Endothelial cell of umbilical vein (primary cell): Measurements from ENCODE around the gene OR52N2. TPM values are rescaled to one million over a fixed set of nuclear protein-coding genes. Genes with fewer than 3 reads are reported as not detected.

Experiments used
- BruUV-seq: library from RNA; stranded (reverse); fragments of 400-500 nt; replicated peaks from 2 replicates; lab custom pipeline; 2021; lab: Mats Ljungman, UMichigan
- CTCF ChIA-PET: fragments of 300-600, 350-600 bp; sonication (Branson Sonifier 250); formaldehyde crosslinking; loops from one replicate; lab custom pipeline; 2021; ENCODE audit warnings: antibody characterized with exemption, inconsistent platforms; lab: Charles Lee
- POLR2A ChIA-PET: fragments of 300-600, 350-600 bp; sonication (Branson Sonifier 250); formaldehyde crosslinking; loops from one replicate; lab custom pipeline; 2021; ENCODE audit warnings: antibody characterized with exemption, inconsistent platforms; lab: Charles Lee
- DNase-seq: peaks from one replicate; pipeline ENCODE4 v3.0.0-alpha.2; 2011; ENCODE audit warnings: low read depth, low spot score
- FAIRE-seq: peaks from 2 replicates; lab custom pipeline; 2011; peaks lifted over from hg19 to GRCh38; lab: Jason Lieb, UNC
- H2AFZ ChIP-seq: 2 replicates; pipeline ENCODE4 v1.6.0; 2012; ENCODE audit warnings: low read depth, low read length, control low read depth, inconsistent platforms
- H3K27ac ChIP-seq: 2 replicates; pipeline ENCODE4 v1.5.1; 2011; ENCODE audit warnings: low read depth, mild to moderate bottlenecking, control low read depth, low read length, moderate library complexity; ENCODE audit not compliant: insufficient read depth
- H3K27me3 ChIP-seq, 2 experiments: 2 replicates each; pipeline versions ENCODE4 v1.6.0 to v1.6.1; 2011; ENCODE audit warnings: low read length in 2 of 2, mixed read lengths in 1 of 2; ENCODE audit not compliant: control insufficient read depth in 2 of 2, insufficient read depth in 2 of 2
- H3K36me3 ChIP-seq, 2 experiments: 2 replicates in 1 of 2; 3 replicates in 1 of 2; pipeline ENCODE4 v1.5.1; 2011; ENCODE audit warnings: low read length in 2 of 2, mild to moderate bottlenecking in 1 of 2, moderate library complexity in 1 of 2; ENCODE audit not compliant: control insufficient read depth in 2 of 2, insufficient read depth in 2 of 2; ENCODE audit errors: extremely low read depth in 1 of 2
- H3K4me1 ChIP-seq: 3 replicates; pipeline ENCODE4 v1.5.1; 2011; ENCODE audit warnings: mild to moderate bottlenecking, low read length; ENCODE audit not compliant: control insufficient read depth, insufficient read depth; ENCODE audit errors: extremely low read depth
- H3K4me2 ChIP-seq: 2 replicates; pipeline ENCODE4 v1.6.1; 2011; ENCODE audit warnings: low read length, control low read depth, mixed read lengths; ENCODE audit not compliant: insufficient read depth
- H3K4me3 ChIP-seq, 3 experiments: fragments of 200-600 bp in 1 of 3; sonication (generic), shearing (Covaris generic) in 1 of 3; replicated peaks in 1 of 3; 2 replicates each; pipeline ENCODE4 v1.5.1; 2011 to 2016; ENCODE audit warnings: control low read depth in 3 of 3, low read length in 3 of 3, mild to moderate bottlenecking in 2 of 3, inconsistent platforms in 1 of 3, low read depth in 1 of 3, moderate library complexity in 1 of 3; ENCODE audit not compliant: insufficient read depth in 1 of 3
- H3K79me2 ChIP-seq: 2 replicates; pipeline ENCODE4 v1.6.0; 2012; ENCODE audit warnings: low read length, inconsistent platforms; ENCODE audit not compliant: control insufficient read depth, insufficient read depth
- H3K9ac ChIP-seq: replicated peaks from 2 replicates; pipeline ENCODE3; 2011; ENCODE audit warnings: low read length, control low read depth; ENCODE audit not compliant: insufficient read depth; ENCODE audit errors: extremely low read depth
- H3K9me1 ChIP-seq: replicated peaks from 3 replicates; pipeline ENCODE4 v1.6.0; 2011; ENCODE audit warnings: mild to moderate bottlenecking, low read length; ENCODE audit not compliant: control insufficient read depth, insufficient read depth; ENCODE audit errors: extremely low read depth
- H3K9me3 ChIP-seq: replicated peaks from 2 replicates; pipeline ENCODE4 v1.5.1; 2012; ENCODE audit warnings: low read length, inconsistent platforms; ENCODE audit not compliant: control insufficient read depth, insufficient read depth
- H4K20me1 ChIP-seq: replicated peaks from 2 replicates; pipeline ENCODE3; 2011; ENCODE audit warnings: mild to moderate bottlenecking, low read length; ENCODE audit not compliant: control insufficient read depth, insufficient read depth; ENCODE audit errors: extremely low read depth
- CTCF ChIP-seq, 2 donors: IDR thresholded peaks; 1 replicate in 1 of 2; 2 replicates in 1 of 2; pipeline ENCODE4 v1.5.1; 2011; ENCODE audit warnings: low read length in 2 of 2, mild to moderate bottlenecking in 2 of 2, moderate library complexity in 2 of 2, control low read depth in 1 of 2, inconsistent platforms in 1 of 2, low read depth in 1 of 2; ENCODE audit not compliant: insufficient read depth in 1 of 2; ENCODE audit errors: extremely low read depth in 1 of 2
- EZH2 ChIP-seq: IDR thresholded peaks from 2 replicates; pipeline ENCODE4 v1.6.1; 2012; ENCODE audit warnings: borderline replicate concordance, low read depth, mild to moderate bottlenecking, moderate library complexity, low read length, inconsistent platforms; ENCODE audit not compliant: severe bottlenecking
- FOS ChIP-seq: IDR thresholded peaks from 2 replicates; pipeline ENCODE4 v1.6.1; 2011; ENCODE audit warnings: mild to moderate bottlenecking, low read length, moderate library complexity, borderline replicate concordance; ENCODE audit not compliant: insufficient read depth
- GATA2 ChIP-seq: IDR thresholded peaks from 2 replicates; pipeline ENCODE4 v1.7.0; 2011; ENCODE audit warnings: low read depth, mild to moderate bottlenecking, moderate library complexity, mixed read lengths, low read length; ENCODE audit not compliant: insufficient read length, insufficient read depth
- JUN ChIP-seq: IDR thresholded peaks from 2 replicates; pipeline ENCODE4 v1.6.1; 2011; ENCODE audit warnings: borderline replicate concordance, low read depth; ENCODE audit not compliant: insufficient read length, insufficient read depth
- MAX ChIP-seq: IDR thresholded peaks from 2 replicates; pipeline ENCODE4 v1.6.1; 2011; ENCODE audit not compliant: insufficient read depth, insufficient read length
- MYC ChIP-seq: IDR thresholded peaks from one replicate; pipeline ENCODE4 v1.6.1; 2011; ENCODE audit warnings: mild to moderate bottlenecking, low read depth, low read length
- POLR2A ChIP-seq: IDR thresholded peaks from 2 replicates; pipeline ENCODE4 v1.6.1; 2012; ENCODE audit warnings: low read depth, mild to moderate bottlenecking, control low read depth, low read length
- POLR2AphosphoS5 ChIP-seq: IDR thresholded peaks from 2 replicates; pipeline ENCODE4 v1.6.1; 2012; ENCODE audit warnings: low read depth, mild to moderate bottlenecking, control low read depth, low read length, moderate library complexity; ENCODE audit not compliant: insufficient read depth
- dilution Hi-C: fragments of 300-500 bp; cut with MboI; formaldehyde crosslinking; loops from one replicate; pipeline ENCODE4 v1.15.0; 2019; ENCODE audit warnings: low sequenced_read_pairs; ENCODE audit not compliant: extremely low pct_ligation_motif_present
- intact Hi-C: fragments of 100-400 bp; cut with micrococcal nuclease; formaldehyde crosslinking; loops from one replicate; pipeline ENCODE4 v1.10.0; 2022
- polyA plus RNA-seq, 4 experiments: library from polyadenylated mRNA; depleted of rRNA in 3 of 4; stranded (reverse) in 3 of 4; unstranded in 1 of 4; fragments of >200 nt; gene quantifications; 2 replicates each; pipeline versions ENCODE4 v1.2.1 to v1.2.3, GENCODE V29; 2011 to 2012; ENCODE audit warnings: missing spikeins in 1 of 4
- total RNA-seq: library from RNA; stranded (reverse); gene quantifications from 2 replicates; pipeline ENCODE4 v1.2.3, GENCODE V29; 2021

The OR52N2 gene
- total and polyA plus RNA-seq, 2 donors (not counting 3 experiments of a cell fraction or from before 2014, with no cell fraction given): not detected

- Histone ChIP-seq H3K27me3 (no peaks in the 10 kb centered on the region), H3K4me1 (no peaks in the 10 kb centered on the region), H3K9me3 (no peaks in the 10 kb centered on the region), H2AFZ (no peak overlapping the region), H3K27ac (no peak overlapping the region), H3K4me2 (no peak overlapping the region), H3K4me3 (no peak overlapping the region), H3K9me1 (no peaks in the 10 kb centered on the region), H3K9ac (no peak overlapping the region), H3K79me2 (no peaks in the 10 kb centered on the region), H4K20me1 (no peaks in the 10 kb centered on the region), H3K36me3 (no peaks in the 10 kb centered on the region)
- dilution Hi-C loops: no loop called here
- TF ChIP-seq POLR2AphosphoS5 (no peak), POLR2A (no peak), MAX (no peak), CTCF (IDR thresholded peaks at IDR 0.05; ENCODE audit: extremely low read depth in 1 of 2, insufficient read depth in 1 of 2, low read depth in 1 of 2, low read length in 2 of 2) (no peak), GATA2 (no peak), FOS (no peak), EZH2 (no peak), MYC (no peak), JUN (no peak)
- CTCF ChIA-PET: no interaction called here
- no TSS peak for BruUV-seq
- POLR2A ChIA-PET: no interaction called here
- intact Hi-C loops: no loop called here
- no peak for DNase-seq
- no peak for FAIRE-seq
Measured at GRCh38 chr11:5833446-5833845, 24.7 kb downstream of the OR52N2 start.
